ENCODE measurements around the gene P4HB.

The P4HB gene

GRCh38 chr17:81837641-81838040, 22.7 kb downstream of the P4HB start:
- no peak overlapping the region for H3K4me3 ChIP-seq
- no peak overlapping the region for H3K27ac ChIP-seq

- H3K27ac ChIP-seq = peak within 1 kb of the TSS in 15 of 21 experiments; percentile 73 to 97 (median 93)
- H3K4me3 ChIP-seq = peak within 1 kb of the TSS in 4 of 7 experiments; percentile 73 to 91 (median 80)
These were observed 25.5 kb downstream of the P4HB start, which contains the start of gene PPP1R27 for GRCh38 chr17:81834831-81835267. Gene PPP1R27 (minus strand): TSS chr17:81835050. CDS start chr17:81834953, 97 bp downstream.

GRCh38 chr17:81833921-81834830, 26.2 kb downstream of the P4HB start:
- H3K4me3 ChIP-seq = peak overlapping the region; percentile 53 to 91 (median 75)
- H3K27ac ChIP-seq = peak overlapping the region in 19 of 21 experiments; percentile 73 to 97 (median 94)

- H3K27ac ChIP-seq = peak within 1 kb of the TSS; percentile 73 to 97 (median 94)
- H3K4me3 ChIP-seq = peak within 1 kb of the TSS; percentile 73 to 91 (median 79)
These were observed 27.0 kb downstream of the P4HB start, which contains the start of gene MCRIP1 for GRCh38 chr17:81833160-81833920. Gene MCRIP1 (minus strand): TSS chr17:81833291. CDS start chr17:81824506, 8,785 bp downstream.

- H3K27ac ChIP-seq = peak overlapping the region; percentile 63 to 94 (median 84)
These were observed 27.7 kb downstream of the P4HB start for GRCh38 chr17:81832608-81833159.

DNA sequence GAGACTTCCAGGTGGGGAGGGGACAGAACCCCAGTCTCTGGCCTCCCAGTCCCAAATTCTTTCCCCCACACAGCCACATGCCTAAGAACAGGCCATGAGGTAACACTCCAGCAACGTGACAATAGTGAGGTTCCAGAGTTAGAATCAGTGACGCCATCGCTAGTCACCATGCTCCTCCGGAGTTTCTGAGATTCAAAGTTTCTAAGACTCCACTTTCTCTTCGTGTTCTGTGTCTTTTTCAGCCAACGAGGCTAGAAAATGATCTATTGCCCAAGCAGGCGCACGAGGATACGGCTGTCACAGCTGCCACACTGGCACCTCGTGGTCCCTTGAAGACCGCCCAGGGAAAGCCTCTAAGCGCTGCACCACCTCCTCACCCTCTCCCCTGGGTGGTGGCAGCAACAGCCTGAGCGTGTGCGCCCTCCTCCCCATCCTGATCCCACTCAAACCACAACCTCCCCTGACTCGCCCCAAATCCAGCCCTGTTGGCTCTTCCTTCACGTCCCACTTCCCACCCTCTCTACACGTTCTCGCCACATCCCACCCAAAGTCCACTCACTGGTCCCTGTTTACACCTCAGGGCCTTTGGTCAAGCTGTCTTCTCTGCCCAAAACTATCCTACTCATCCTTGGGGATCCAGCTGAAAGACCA, 28.3 kb downstream of the P4HB start:
- peak overlapping the region; percentile 63 to 94 (median 84) for H3K27ac ChIP-seq
- peak overlapping the region; percentile 73 to 91 (median 79) for H3K4me3 ChIP-seq

More at GRCh38 chr17:81832608-81833159, 27.7 kb downstream of the P4HB start:
- peak overlapping the region; percentile 73 to 91 (median 79) for H3K4me3 ChIP-seq

- peak overlapping the region in 18 of 21 experiments; percentile 31 to 94 (median 86) for H3K27ac ChIP-seq
- H3K4me3 ChIP-seq = peak overlapping the region in 1 of 7 experiments; percentile 91
These were observed 28.8 kb downstream of the P4HB start for GRCh38 chr17:81831563-81831956.

DNA sequence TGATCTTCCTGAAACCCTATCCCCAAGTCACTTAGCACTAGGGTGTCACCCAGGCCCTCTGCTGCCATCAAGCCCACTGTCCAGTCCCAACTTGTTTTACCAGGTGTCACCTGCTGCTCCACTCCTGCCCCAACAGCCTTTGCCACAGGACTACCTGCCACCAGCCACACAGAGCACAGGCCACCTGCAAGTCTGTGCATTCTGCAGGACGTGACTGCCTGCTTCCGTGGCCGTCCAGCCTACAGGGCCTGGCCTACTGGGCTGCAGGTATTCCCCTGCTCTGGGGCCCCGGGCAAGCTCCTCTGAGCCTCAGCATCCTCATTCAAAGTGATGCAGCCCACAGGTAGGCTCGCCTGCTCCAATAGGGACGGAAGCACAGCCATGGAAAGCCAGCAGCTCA, 30.5 kb downstream of the P4HB start:
- Histone ChIP-seq H3K27ac (no peak overlapping the region), H3K4me3 (no peak overlapping the region)

GRCh38 chr17:81828656-81829055, 31.7 kb downstream of the P4HB start:
- Histone ChIP-seq H3K4me3 (no peak overlapping the region), H3K27ac (peak overlapping the region in 1 of 21 experiments; percentile 49)

- H3K4me3 ChIP-seq = no peak overlapping the region
- no peak overlapping the region for H3K27ac ChIP-seq
These were observed 34.4 kb downstream of the P4HB start for GRCh38 chr17:81825841-81826466.

DNA sequence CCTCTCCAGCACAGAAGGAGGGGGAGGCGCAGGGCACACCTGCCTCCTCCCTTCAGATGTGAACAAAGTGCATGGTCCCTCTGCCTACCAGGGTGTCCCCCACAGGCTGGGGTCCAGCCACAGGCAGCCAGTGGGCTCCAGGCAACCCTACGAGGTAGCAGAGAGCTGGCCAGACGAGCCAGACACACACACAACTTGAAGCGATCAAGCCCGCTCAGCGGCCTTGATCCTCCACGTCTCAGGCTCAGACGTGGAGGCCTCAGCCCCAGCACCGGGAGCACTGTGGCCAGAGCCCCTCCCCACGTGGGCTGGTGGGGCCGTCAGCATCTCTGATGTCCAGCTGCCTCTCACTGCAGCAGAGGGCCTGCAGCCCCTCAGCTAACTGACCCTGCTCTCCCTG, 35.7 kb downstream of the P4HB start:
- H3K27ac ChIP-seq = no peak overlapping the region
- H3K4me3 ChIP-seq = no peak overlapping the region

DNA sequence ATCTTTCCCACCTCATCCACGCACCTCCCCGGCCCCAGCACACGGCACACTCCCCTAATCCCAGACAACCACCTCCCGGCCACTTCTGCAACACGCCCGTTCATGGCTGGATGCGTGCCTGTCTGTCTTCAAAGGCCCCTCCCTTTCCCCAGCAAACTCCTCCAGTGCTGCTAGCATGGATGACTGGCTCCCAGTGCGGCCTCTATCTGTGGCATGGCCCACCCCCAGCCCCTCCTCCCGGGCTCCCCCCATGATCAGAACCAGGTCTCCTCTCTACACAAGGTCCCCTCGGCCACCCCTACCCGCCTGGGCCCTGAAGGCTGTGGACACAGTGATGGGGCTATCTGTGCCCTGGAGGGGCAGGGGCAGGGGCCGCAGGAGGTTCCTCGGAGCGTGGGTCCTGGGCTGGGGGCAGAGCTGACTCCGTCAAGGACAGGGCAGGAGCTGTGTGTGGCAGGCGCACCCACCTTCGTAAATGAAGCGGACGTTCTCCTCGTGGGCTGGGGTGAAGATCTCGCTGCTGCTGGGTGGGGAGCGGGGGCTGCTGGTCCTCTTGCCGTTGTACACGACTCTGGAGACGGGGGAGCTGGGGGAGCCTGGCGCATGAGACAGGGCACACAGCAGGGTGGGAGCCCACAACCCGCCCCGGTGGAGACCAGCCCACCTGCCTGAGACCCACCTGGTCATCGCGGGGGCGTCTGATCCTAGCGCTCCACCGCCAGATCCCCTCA, 36.4 kb downstream of the P4HB start:
- no peak overlapping the region for H3K27ac ChIP-seq
- H3K4me3 ChIP-seq = no peak overlapping the region

- Histone ChIP-seq H3K4me3 (no peak overlapping the region), H3K27ac (peak overlapping the region in 10 of 21 experiments; percentile 41 to 94 (median 80))
These were observed 37.1 kb downstream of the P4HB start for GRCh38 chr17:81822996-81823819.

DNA sequence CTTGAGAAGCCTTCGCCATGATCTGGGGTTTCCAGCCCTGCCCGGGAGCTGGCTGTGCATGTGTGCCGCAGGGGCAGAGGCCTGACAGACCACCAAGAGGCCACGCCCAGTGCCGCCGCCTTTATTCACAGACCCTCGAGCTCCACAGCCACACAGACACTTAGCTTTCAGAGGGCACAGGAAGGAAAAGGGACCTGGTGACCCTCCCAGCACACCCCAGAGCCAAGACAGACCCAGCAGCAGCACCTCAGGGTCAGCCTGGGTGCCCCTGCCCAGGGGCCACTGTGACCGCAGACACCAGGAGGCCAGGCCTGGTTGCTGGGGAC, 38.1 kb downstream of the P4HB start:
- peak overlapping the region in 20 of 21 experiments; percentile 31 to 94 (median 76) for H3K27ac ChIP-seq
- no peak overlapping the region for H3K4me3 ChIP-seq

- H3K4me3 ChIP-seq = no peak overlapping the region
These were observed 38.6 kb downstream of the P4HB start for GRCh38 chr17:81821603-81822311.

DNA sequence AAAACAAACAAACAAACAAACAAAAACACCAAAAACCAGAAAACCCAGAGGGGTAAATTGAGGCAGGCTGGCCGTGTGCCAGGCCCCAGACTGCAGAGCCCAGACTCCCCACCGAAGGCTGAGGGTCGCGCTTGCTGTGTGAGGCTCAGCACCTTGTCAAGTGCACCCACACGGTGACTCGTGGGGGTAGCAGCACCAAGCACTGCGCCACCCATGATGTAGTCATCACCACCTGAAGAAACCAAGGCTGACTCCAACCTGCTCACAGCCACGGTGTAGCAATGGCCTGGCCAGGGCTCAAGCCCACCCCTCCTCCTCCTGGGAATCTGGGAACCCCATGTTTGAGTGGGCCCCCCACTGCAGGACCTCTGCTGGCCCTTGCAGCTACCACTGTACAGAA, 39.2 kb downstream of the P4HB start:
- Histone ChIP-seq H3K4me3 (no peak overlapping the region), H3K27ac (peak overlapping the region in 14 of 21 experiments; percentile 12 to 94 (median 77))

More at GRCh38 chr17:81821603-81822311, 38.6 kb downstream of the P4HB start:
- H3K27ac ChIP-seq = peak overlapping the region in 20 of 21 experiments; percentile 31 to 94 (median 76)

GRCh38 chr17:81819708-81820107, 40.6 kb downstream of the P4HB start:
- Histone ChIP-seq H3K27ac (no peak overlapping the region), H3K4me3 (no peak overlapping the region)

Measured in skin epidermis (tissue), 12 donors.